Astrocyte of the cerebellum (primary cell): Measurements from ENCODE around the gene DLAT.
A peak's percentile ranks its signal among the peaks of the same experiment; 100 is the strongest.

Experiments
- DNase-seq: peaks from one replicate; pipeline ENCODE4 v3.0.0-alpha.2; 2011; ENCODE audit warnings: low read depth
- H3K4me3 ChIP-seq: 2 replicates; pipeline ENCODE4 v1.5.1; 2011; ENCODE audit warnings: mild to moderate bottlenecking, low read depth, low read length, moderate library complexity
- CTCF ChIP-seq: IDR thresholded peaks from 2 replicates; pipeline ENCODE4 v1.5.1; 2012; ENCODE audit warnings: low read length, low read depth, moderate library complexity, mild to moderate bottlenecking; ENCODE audit errors: missing control alignments
- in situ Hi-C: cut with HindIII; loops from 2 replicates; pipeline ENCODE4 v1.10.0; 2017; ENCODE audit warnings: low sequenced_read_pairs

Gene DLAT

DNA sequence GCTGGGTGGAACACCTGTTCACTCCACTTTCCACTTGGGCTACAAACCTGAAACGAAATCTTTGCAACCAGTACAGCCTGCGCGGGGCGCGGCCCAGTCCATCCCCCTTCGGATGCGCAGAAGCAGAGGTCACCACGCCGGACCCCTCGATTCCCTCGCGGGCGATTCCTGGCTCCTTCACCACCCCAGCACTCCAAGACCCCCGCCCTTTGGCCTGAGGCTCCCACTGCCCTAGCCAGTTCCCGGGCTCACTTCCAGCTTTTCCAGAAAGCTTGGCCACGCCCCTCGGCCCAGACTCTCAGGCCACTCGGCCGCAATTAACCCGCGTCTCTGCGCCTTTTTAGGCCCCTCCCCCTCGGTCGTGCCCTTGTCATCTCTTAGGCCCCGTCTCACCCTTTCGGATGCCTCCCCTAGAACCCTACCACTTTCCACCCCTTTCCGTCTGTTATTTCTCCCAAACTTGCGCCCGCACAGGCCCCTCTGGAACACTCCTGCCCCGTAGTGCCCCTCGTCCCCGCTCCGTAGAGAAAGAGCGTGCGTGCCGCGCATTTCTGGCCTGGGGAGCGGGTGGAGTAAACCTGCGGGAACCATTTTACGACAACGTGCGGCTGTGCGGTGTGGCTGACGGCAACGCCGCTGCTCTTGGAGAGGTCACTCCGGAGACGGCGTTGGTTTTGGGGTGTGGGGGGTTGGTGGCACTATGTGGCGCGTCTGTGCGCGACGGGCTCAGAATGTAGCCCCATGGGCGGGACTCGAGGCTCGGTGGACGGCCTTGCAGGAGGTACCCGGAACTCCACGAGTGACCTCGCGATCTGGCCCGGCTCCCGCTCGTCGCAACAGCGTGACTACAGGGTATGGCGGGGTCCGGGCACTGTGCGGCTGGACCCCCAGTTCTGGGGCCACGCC, at the start of gene DLAT:
TSS of gene DLAT (plus strand) at position 636 of the 906 bp plus-strand sequence. CDS start at position 701, 65 bp downstream.
- DNase-seq: peak; percentile 23
- TF ChIP-seq CTCF: no peak
- in situ Hi-C loops: loop anchor here (5.0 kb wide), 1 partner anchor 32 kb away; no protein-coding TSS in a partner anchor
- H3K4me3 ChIP-seq: peak within 1 kb of the TSS; percentile 62

GRCh38 chr11:111976119-111976766, 49.0 kb upstream of the DLAT start:
- TF ChIP-seq CTCF: no peak
- peak overlapping the region; percentile 72 for H3K4me3 ChIP-seq
- in situ Hi-C loops: no loop called here
- DNase-seq: no peak

- no peak for DNase-seq
- TF ChIP-seq CTCF: no peak
- H3K4me3 ChIP-seq: peak overlapping the region; percentile 72
- in situ Hi-C loops: no loop called here
Measured at GRCh38 chr11:111976767-111977145, 48.5 kb upstream of the DLAT start.

- TF ChIP-seq CTCF: no peak
- in situ Hi-C loops: no loop called here
- DNase-seq: no peak
- H3K4me3 ChIP-seq: peak overlapping the region; percentile 72
Measured at GRCh38 chr11:111977146-111978027, 47.8 kb upstream of the DLAT start.

- TF ChIP-seq CTCF: no peak
- no peak for DNase-seq
- H3K4me3 ChIP-seq: peak overlapping the region; percentile 72
- in situ Hi-C loops: no loop called here
Measured at GRCh38 chr11:111978028-111978771, 47.0 kb upstream of the DLAT start.
